HCT116 (cell line): ENCODE measurements around the gene VWC2L. TPM values are rescaled to one million over a fixed set of nuclear protein-coding genes. Genes with fewer than 3 reads are reported as not detected.

Source experiments
- ATAC-seq: fragments of 200-7000 bp; cut with Tn5 transposase; 2 replicates; pipeline ENCODE4 v1.9.1; 2020; ENCODE audit warnings: mild to moderate bottlenecking, moderate library complexity
- BruUV-seq: library from RNA; stranded (reverse); fragments of 400-500 nt; replicated peaks from 2 replicates; lab custom pipeline; 2021; lab: Mats Ljungman, UMichigan
- CTCF ChIA-PET: fragments of 300-600 bp; sonication (Branson Sonifier 250); formaldehyde crosslinking; loops from one replicate; lab custom pipeline; 2021; ENCODE audit warnings: antibody characterized with exemption; lab: Charles Lee
- POLR2A ChIA-PET: fragments of 300-600, 350-600 bp; sonication (Branson Sonifier 250); formaldehyde crosslinking; loops from one replicate; lab custom pipeline; 2021; ENCODE audit warnings: antibody characterized with exemption; lab: Charles Lee
- RAD21 ChIA-PET, 2 experiments: fragments of 300-600 bp; sonication (Branson Sonifier 250); formaldehyde crosslinking; loops; one replicate each; lab custom pipeline; 2023; ENCODE audit warnings: low total read pairs in 2 of 2; ENCODE audit not compliant: uncharacterized antibody in 2 of 2, unreplicated experiment in 2 of 2, low non-redundant PET in 1 of 2; lab: Charles Lee
- DNase-seq: peaks from one replicate; pipeline ENCODE4 v3.0.0-alpha.2; 2010; ENCODE audit warnings: low read depth, low spot score
- H2AFZ ChIP-seq: fragments of 200-600 bp; shearing (Covaris generic), sonication (generic); 2 replicates; pipeline ENCODE4 v1.6.1; 2017; ENCODE audit warnings: low read depth, mixed run types, mixed read lengths, antibody characterized with exemption, low read length; ENCODE audit not compliant: poor library complexity, severe bottlenecking
- H3K27ac ChIP-seq: 2 replicates; pipeline ENCODE4 v1.5.1; 2012; ENCODE audit warnings: low read depth, low read length
- H3K27me3 ChIP-seq: fragments of 200-600 bp; sonication (generic); 2 replicates; pipeline ENCODE4 v1.6.1; 2016; ENCODE audit warnings: mixed run types, low read length, mixed read lengths; ENCODE audit not compliant: insufficient read depth
- H3K36me3 ChIP-seq, 2 experiments: fragments of 200-500 bp in 1 of 2; fragments of 200-600 bp in 1 of 2; sonication (Bioruptor generic) in 1 of 2; sonication (generic) in 1 of 2; 2 replicates each; pipeline versions ENCODE4 v1.5.1 to v1.6.1; 2014 to 2016; ENCODE audit warnings: low read length in 2 of 2, inconsistent platforms in 1 of 2, mixed read lengths in 1 of 2, mixed run types in 1 of 2; ENCODE audit not compliant: insufficient read depth in 2 of 2, control insufficient read depth in 1 of 2
- H3K4me1 ChIP-seq, 2 experiments: fragments of 200-600 bp in 1 of 2; sonication (generic) in 1 of 2; 2 replicates each; pipeline versions ENCODE4 v1.5.1 to v1.6.1; 2012 to 2017; ENCODE audit warnings: low read length in 2 of 2, inconsistent platforms in 1 of 2, mild to moderate bottlenecking in 1 of 2, mixed read lengths in 1 of 2, mixed run types in 1 of 2, moderate library complexity in 1 of 2; ENCODE audit not compliant: insufficient read depth in 2 of 2, control insufficient read depth in 1 of 2
- H3K4me2 ChIP-seq: fragments of 200-600 bp; sonication (generic); 2 replicates; pipeline ENCODE4 v1.6.1; 2017; ENCODE audit warnings: mixed run types, low read length, mixed read lengths
- H3K4me3 ChIP-seq, 2 experiments: fragments of 200-600 bp in 1 of 2; sonication (generic) in 1 of 2; replicated peaks in 1 of 2; 2 replicates each; pipeline ENCODE4 v1.5.1; 2011 to 2016; ENCODE audit warnings: low read length in 2 of 2, control low read depth in 1 of 2, low read depth in 1 of 2, mild to moderate bottlenecking in 1 of 2, mixed read lengths in 1 of 2, mixed run types in 1 of 2
- H3K79me2 ChIP-seq: fragments of 200-600 bp; sonication (generic); 2 replicates; pipeline ENCODE4 v1.6.1; 2017; ENCODE audit warnings: mild to moderate bottlenecking, mixed run types, low read length, moderate library complexity, mixed read lengths; ENCODE audit not compliant: insufficient read depth
- H3K9ac ChIP-seq: fragments of 200-600 bp; sonication (generic); 2 replicates; pipeline ENCODE4 v1.6.1; 2016; ENCODE audit warnings: low read length, mixed read lengths
- H3K9me2 ChIP-seq: fragments of 200-600 bp; sonication (generic), shearing (Covaris generic); 2 replicates; pipeline ENCODE4 v1.6.1; 2017; ENCODE audit warnings: mixed run types, mild to moderate bottlenecking, moderate library complexity; ENCODE audit not compliant: insufficient read depth
- H3K9me3 ChIP-seq, 2 experiments: fragments of 200-500 bp in 1 of 2; fragments of 200-600 bp in 1 of 2; sonication (Bioruptor generic) in 1 of 2; sonication (generic) in 1 of 2; 2 replicates each; pipeline ENCODE4 v1.6.1; 2014 to 2017; ENCODE audit warnings: low read length in 2 of 2, mixed read lengths in 2 of 2, inconsistent platforms in 1 of 2, low read depth in 1 of 2, mild to moderate bottlenecking in 1 of 2, mixed run types in 1 of 2, moderate library complexity in 1 of 2; ENCODE audit not compliant: control insufficient read depth in 1 of 2, insufficient read depth in 1 of 2
- H4K20me1 ChIP-seq: fragments of 200-600 bp; sonication (generic), shearing (Covaris generic); 2 replicates; pipeline ENCODE4 v1.6.1; 2017; ENCODE audit warnings: mixed run types, mild to moderate bottlenecking, moderate library complexity; ENCODE audit not compliant: insufficient read depth
- CBX3 ChIP-seq: IDR thresholded peaks from 2 replicates; pipeline ENCODE4 v1.6.1; 2012; ENCODE audit warnings: low read depth
- CEBPB ChIP-seq: IDR thresholded peaks from 2 replicates; pipeline ENCODE4 v1.6.1; 2012; ENCODE audit warnings: low read depth
- EGR1 ChIP-seq: IDR thresholded peaks from 2 replicates; pipeline ENCODE4 v1.6.1; 2012; ENCODE audit warnings: low read depth
- ELF1 ChIP-seq: IDR thresholded peaks from 2 replicates; pipeline ENCODE4 v1.6.1; 2012; ENCODE audit warnings: low read depth, borderline replicate concordance
- EZH2 ChIP-seq: fragments of 200-600 bp; sonication (generic); IDR thresholded peaks from 2 replicates; pipeline ENCODE4 v1.6.1; 2017; ENCODE audit warnings: antibody characterized with exemption, mixed run types
- EZH2phosphoT487 ChIP-seq: fragments of 200-600 bp; IDR thresholded peaks from 2 replicates; pipeline ENCODE4 v1.6.1; 2018; ENCODE audit warnings: antibody characterized with exemption, borderline replicate concordance
- FOSL1 ChIP-seq: IDR thresholded peaks from 2 replicates; pipeline ENCODE4 v1.6.1; 2012; ENCODE audit warnings: low read depth
- MAX ChIP-seq: IDR thresholded peaks from 2 replicates; pipeline ENCODE4 v1.6.1; 2012
- POLR2A ChIP-seq: IDR thresholded peaks from 2 replicates; pipeline ENCODE4 v1.7.0; 2011; ENCODE audit warnings: borderline replicate concordance; ENCODE audit not compliant: insufficient read depth, insufficient read length; ENCODE audit errors: extremely low read depth
- RAD21 ChIP-seq: IDR thresholded peaks from 2 replicates; pipeline ENCODE4 v1.6.1; 2012; ENCODE audit warnings: low read depth, mild to moderate bottlenecking
- SIN3A ChIP-seq: IDR thresholded peaks from 2 replicates; pipeline ENCODE4 v1.6.1; 2012; ENCODE audit warnings: low read depth
- SP1 ChIP-seq: IDR thresholded peaks from 2 replicates; pipeline ENCODE4 v1.6.1; 2012; ENCODE audit warnings: low read depth
- SRF ChIP-seq: IDR thresholded peaks from 2 replicates; pipeline ENCODE4 v1.6.1; 2012; ENCODE audit warnings: low read depth
- TCF7L2 ChIP-seq: IDR thresholded peaks from 2 replicates; pipeline ENCODE4 v1.7.0; 2011; ENCODE audit warnings: borderline replicate concordance, inconsistent platforms; ENCODE audit not compliant: insufficient read depth, insufficient read length; ENCODE audit errors: extremely low read depth
- YY1 ChIP-seq: IDR thresholded peaks from 2 replicates; pipeline ENCODE4 v1.6.1; 2011; ENCODE audit warnings: low read length, low read depth, moderate library complexity, mild to moderate bottlenecking; ENCODE audit not compliant: insufficient replicate concordance; ENCODE audit errors: extremely low read depth
- ZFX ChIP-seq: fragments of 450-650 bp; IDR thresholded peaks from 2 replicates; pipeline ENCODE4 v1.6.1; 2017
- ZNF274 ChIP-seq: fragments of 200-500 bp; sonication (Bioruptor generic); IDR thresholded peaks from 2 replicates; pipeline ENCODE4 v1.6.1; 2014; ENCODE audit warnings: mild to moderate bottlenecking, low read depth, low read length, inconsistent platforms
- intact Hi-C: fragments of 100-400 bp; cut with micrococcal nuclease; formaldehyde crosslinking; loops from 2 replicates; pipeline ENCODE4 v1.10.0; 2022
- total RNA-seq: library from RNA; stranded (reverse); gene quantifications from one replicate; pipeline ENCODE4 v1.2.1, GENCODE V29; 2021; ENCODE audit not compliant: unreplicated experiment
- TF ChIP-seq, protein P1 (sequence below): IDR thresholded peaks from 2 replicates; pipeline ENCODE4 v1.6.1; 2012; ENCODE audit warnings: low read depth

The VWC2L gene
- total RNA-seq, 1 experiment from 2014 or later, result not detected

DNA sequence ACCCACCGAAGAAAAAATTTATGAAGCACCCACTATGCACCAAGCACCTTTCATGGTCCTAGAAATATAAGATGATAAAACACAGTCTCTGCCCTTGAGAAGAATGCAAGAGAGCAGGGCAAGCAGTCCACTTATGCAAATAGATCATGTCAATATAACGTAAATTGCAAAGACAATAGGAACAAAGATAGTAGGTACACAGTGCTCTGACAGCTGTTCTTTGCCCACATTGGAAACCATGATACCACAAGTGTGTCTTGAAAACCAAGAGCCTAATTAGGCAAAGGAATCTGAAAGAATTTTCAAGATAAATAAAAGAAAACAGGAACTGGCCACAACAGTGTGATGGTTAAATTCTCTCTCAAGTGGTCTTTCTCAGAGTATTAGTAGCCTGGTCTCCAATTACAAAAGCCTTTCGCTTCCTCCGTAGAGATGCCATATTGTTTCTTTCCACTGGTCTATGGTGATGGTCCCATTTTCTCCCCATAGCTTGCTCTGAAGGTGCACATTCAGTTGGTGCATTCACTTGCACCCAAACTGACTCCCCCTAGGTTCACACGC, 108.5 kb downstream of the VWC2L start:
- Histone ChIP-seq H3K79me2 (no peaks in the 10 kb centered on the region), H3K9me2 (no peaks in the 10 kb centered on the region), H3K4me3 (no peak overlapping the region), H3K36me3 (no peaks in the 10 kb centered on the region), H3K27ac (no peak overlapping the region), H3K4me1 (no peaks in the 10 kb centered on the region), H3K4me2 (no peak overlapping the region), H3K9me3 (no peaks in the 10 kb centered on the region), H2AFZ (no peak overlapping the region), H4K20me1 (no peaks in the 10 kb centered on the region), H3K9ac (no peak overlapping the region), H3K27me3 (no peaks in the 10 kb centered on the region)
- DNase-seq, result no peak
- TF ChIP-seq RAD21 (no peak), YY1 (no peak), EZH2 (no peak), SP1 (no peak), FOSL1 (no peak), SIN3A (no peak), SRF (no peak), POLR2A (no peak), ZFX (no peak), ZNF274 (no peak), CBX3 (no peak), MAX (no peak), EGR1 (no peak), ELF1 (no peak), TCF7L2 (no peak), CEBPB (no peak), EZH2phosphoT487 (no peak)
- TF ChIP-seq, protein P1, sequence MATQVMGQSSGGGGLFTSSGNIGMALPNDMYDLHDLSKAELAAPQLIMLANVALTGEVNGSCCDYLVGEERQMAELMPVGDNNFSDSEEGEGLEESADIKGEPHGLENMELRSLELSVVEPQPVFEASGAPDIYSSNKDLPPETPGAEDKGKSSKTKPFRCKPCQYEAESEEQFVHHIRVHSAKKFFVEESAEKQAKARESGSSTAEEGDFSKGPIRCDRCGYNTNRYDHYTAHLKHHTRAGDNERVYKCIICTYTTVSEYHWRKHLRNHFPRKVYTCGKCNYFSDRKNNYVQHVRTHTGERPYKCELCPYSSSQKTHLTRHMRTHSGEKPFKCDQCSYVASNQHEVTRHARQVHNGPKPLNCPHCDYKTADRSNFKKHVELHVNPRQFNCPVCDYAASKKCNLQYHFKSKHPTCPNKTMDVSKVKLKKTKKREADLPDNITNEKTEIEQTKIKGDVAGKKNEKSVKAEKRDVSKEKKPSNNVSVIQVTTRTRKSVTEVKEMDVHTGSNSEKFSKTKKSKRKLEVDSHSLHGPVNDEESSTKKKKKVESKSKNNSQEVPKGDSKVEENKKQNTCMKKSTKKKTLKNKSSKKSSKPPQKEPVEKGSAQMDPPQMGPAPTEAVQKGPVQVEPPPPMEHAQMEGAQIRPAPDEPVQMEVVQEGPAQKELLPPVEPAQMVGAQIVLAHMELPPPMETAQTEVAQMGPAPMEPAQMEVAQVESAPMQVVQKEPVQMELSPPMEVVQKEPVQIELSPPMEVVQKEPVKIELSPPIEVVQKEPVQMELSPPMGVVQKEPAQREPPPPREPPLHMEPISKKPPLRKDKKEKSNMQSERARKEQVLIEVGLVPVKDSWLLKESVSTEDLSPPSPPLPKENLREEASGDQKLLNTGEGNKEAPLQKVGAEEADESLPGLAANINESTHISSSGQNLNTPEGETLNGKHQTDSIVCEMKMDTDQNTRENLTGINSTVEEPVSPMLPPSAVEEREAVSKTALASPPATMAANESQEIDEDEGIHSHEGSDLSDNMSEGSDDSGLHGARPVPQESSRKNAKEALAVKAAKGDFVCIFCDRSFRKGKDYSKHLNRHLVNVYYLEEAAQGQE, result no peak
- no TSS peak for BruUV-seq
- CTCF ChIA-PET, result no interaction called here
- intact Hi-C loops, result no loop called here
- RAD21 ChIA-PET, result no interaction called here
- POLR2A ChIA-PET, result no interaction called here
- no peak for ATAC-seq
